Measurements from ENCODE around the gene OR1L1. TPM values are rescaled to one million over a fixed set of nuclear protein-coding genes. Genes with fewer than 3 reads are reported as not detected.

OR1L1 gene
- total RNA-seq, 1 experiment from 2014 or later, result not detected

DNA sequence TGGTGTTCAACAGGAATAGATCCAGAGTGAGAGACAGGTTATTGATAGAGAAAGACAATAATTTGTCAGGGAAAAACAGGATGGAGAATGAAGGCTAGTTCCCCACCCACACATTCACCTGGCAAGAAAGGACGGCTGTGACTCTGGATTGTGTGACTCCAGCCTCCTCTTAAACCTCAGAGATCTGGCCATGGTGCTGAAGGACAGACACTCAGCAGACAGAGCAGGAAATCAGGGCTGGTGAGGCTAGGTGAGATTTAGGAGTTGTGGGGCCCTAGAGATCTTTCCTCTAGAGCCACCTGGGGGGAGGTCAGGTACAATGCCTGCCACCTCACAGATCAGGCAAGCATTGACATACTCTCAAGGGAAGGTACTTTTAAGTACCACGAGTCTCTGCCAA lies 19.3 kb upstream of the OR1L1 start:
- no peaks in the 10 kb centered on the region for H3K79me2 ChIP-seq (ENCODE audit: low read depth)

DNA sequence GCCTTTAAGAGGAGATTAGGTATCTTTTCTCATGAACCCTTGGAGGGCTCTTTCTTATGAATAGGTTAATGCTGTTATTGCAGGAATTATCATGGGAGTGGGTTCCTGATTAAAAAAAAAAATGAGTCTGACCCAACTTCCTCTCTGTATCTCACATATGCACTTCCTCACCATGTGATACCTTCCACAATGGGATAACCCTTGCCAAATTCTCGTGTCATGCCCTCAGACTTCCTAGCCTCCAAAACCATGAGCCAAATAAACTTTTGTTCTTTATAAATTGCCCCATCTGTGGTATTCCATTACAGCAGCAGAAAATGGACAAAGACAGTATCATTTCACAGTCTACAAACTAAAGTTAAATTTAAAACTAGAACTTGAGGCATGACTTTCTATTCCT lies 5.1 kb upstream of the OR1L1 start:
- ChIA-PET POLR2A (ENCODE audit: unreplicated experiment) (no interaction called here), CTCF (no interaction called here)
- Histone ChIP-seq H4K20me1 (ENCODE audit: insufficient read depth) (no peaks in the 10 kb centered on the region), H3K9me2 (ENCODE audit: insufficient read depth) (no peaks in the 10 kb centered on the region), H2AFZ (no peak overlapping the region), H3K27ac (no peak overlapping the region), H3K4me3 (no peak overlapping the region), H3K36me3 (ENCODE audit: low read depth) (no peaks in the 10 kb centered on the region), H3K9me3 (ENCODE audit: insufficient read depth, low read depth) (no peaks in the 10 kb centered on the region), H3K79me2 (ENCODE audit: low read depth) (no peaks in the 10 kb centered on the region), H3K4me2 (no peak overlapping the region), H3K4me1 (replicated peaks; ENCODE audit: insufficient read depth) (no peaks in the 10 kb centered on the region), H3K27me3 (ENCODE audit: insufficient read depth, low read depth) (peaks cover 12% of the 10 kb centered on the region; the same call in 1 of the 2 replicates), H3F3A (ENCODE audit: insufficient read depth, low read depth) (no peaks in the 10 kb centered on the region)
- TF ChIP-seq EZH2 (IDR thresholded peaks at IDR 0.05; ENCODE audit: low read depth), result no peak
- TF ChIP-seq, protein P1, sequence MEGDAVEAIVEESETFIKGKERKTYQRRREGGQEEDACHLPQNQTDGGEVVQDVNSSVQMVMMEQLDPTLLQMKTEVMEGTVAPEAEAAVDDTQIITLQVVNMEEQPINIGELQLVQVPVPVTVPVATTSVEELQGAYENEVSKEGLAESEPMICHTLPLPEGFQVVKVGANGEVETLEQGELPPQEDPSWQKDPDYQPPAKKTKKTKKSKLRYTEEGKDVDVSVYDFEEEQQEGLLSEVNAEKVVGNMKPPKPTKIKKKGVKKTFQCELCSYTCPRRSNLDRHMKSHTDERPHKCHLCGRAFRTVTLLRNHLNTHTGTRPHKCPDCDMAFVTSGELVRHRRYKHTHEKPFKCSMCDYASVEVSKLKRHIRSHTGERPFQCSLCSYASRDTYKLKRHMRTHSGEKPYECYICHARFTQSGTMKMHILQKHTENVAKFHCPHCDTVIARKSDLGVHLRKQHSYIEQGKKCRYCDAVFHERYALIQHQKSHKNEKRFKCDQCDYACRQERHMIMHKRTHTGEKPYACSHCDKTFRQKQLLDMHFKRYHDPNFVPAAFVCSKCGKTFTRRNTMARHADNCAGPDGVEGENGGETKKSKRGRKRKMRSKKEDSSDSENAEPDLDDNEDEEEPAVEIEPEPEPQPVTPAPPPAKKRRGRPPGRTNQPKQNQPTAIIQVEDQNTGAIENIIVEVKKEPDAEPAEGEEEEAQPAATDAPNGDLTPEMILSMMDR (conservative IDR thresholded peaks at IDR 0.05), result no peak
- intact Hi-C loops (cut with micrococcal nuclease; ENCODE audit: unreplicated experiment), result no loop called here
- no peak for DNase-seq
- BruUV-seq (replicated peaks), result no TSS peak

More for the DNA sequence above, 19.3 kb upstream of the OR1L1 start:
- Histone ChIP-seq H3K4me2 (no peak overlapping the region), H3K4me3 (no peak overlapping the region), H3K27me3 (ENCODE audit: insufficient read depth, low read depth) (no peaks in the 10 kb centered on the region), H3K27ac (no peak overlapping the region), H3K36me3 (ENCODE audit: low read depth) (no peaks in the 10 kb centered on the region), H3F3A (ENCODE audit: insufficient read depth, low read depth) (no peaks in the 10 kb centered on the region), H3K4me1 (replicated peaks; ENCODE audit: insufficient read depth) (no peaks in the 10 kb centered on the region), H3K9me3 (ENCODE audit: insufficient read depth, low read depth) (no peaks in the 10 kb centered on the region), H4K20me1 (ENCODE audit: insufficient read depth) (no peaks in the 10 kb centered on the region), H3K9me2 (ENCODE audit: insufficient read depth) (no peaks in the 10 kb centered on the region), H2AFZ (no peak overlapping the region)
- BruUV-seq (replicated peaks), result no TSS peak
- no peak for TF ChIP-seq EZH2 (IDR thresholded peaks at IDR 0.05; ENCODE audit: low read depth)
- TF ChIP-seq, protein P1 (conservative IDR thresholded peaks at IDR 0.05), result no peak
- intact Hi-C loops (cut with micrococcal nuclease; ENCODE audit: unreplicated experiment), result no loop called here
- ChIA-PET CTCF (no interaction called here), POLR2A (ENCODE audit: unreplicated experiment) (no interaction called here)
- no peak for DNase-seq

DNA sequence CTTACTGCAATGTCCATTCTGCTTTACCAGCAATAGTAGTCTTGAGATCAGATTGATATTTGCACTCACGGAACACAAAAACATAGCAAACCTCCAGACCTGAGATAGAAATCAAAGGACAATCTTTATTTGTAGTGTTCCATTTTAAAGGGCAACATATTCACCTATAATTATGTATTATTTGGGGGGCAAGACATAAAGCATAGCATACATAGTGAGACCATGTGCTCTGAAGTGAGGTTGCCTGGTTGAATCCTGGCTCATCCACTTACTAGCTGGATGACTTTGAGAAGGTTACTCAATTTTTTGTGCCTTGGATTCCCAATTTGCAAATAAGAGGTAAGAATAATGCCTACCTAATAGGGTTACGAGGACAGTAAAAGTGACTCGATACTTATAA lies 4.0 kb upstream of the OR1L1 start, which contains the start of gene OR1B1:
TSS of gene OR1B1 (minus strand) at position 101 of the 400 bp plus-strand sequence.
- intact Hi-C loops (cut with micrococcal nuclease; ENCODE audit: unreplicated experiment), result no loop called here
- H3K79me2 ChIP-seq (ENCODE audit: low read depth), result no peaks in the 10 kb centered on the region
- ChIA-PET CTCF (no interaction called here), POLR2A (ENCODE audit: unreplicated experiment) (interaction anchor here (0.7 kb wide), 1 partner anchor 1640 kb away, joined by 4 read pairs; no protein-coding TSS in a partner anchor)
- no peak within 1 kb of the TSS for H3K27ac ChIP-seq
- TF ChIP-seq, protein P1 (conservative IDR thresholded peaks at IDR 0.05), result no peak
- no peak for TF ChIP-seq EZH2 (IDR thresholded peaks at IDR 0.05; ENCODE audit: low read depth)
- no peaks in the 10 kb centered on the region for H3K36me3 ChIP-seq (ENCODE audit: low read depth)
- no TSS peak for BruUV-seq (replicated peaks)
- H3K4me2 ChIP-seq, result no peak within 1 kb of the TSS
- peaks cover 12% of the 10 kb centered on the region; the same call in 1 of the 2 replicates for H3K27me3 ChIP-seq (ENCODE audit: insufficient read depth, low read depth)
- H3F3A ChIP-seq (ENCODE audit: insufficient read depth, low read depth), result no peaks in the 10 kb centered on the region
- DNase-seq, result no peak
- H3K4me3 ChIP-seq, result no peak within 1 kb of the TSS
- H4K20me1 ChIP-seq (ENCODE audit: insufficient read depth), result no peaks in the 10 kb centered on the region
- no peaks in the 10 kb centered on the region for H3K4me1 ChIP-seq (replicated peaks; ENCODE audit: insufficient read depth)
- no peak within 1 kb of the TSS for H2AFZ ChIP-seq
- no peaks in the 10 kb centered on the region for H3K9me2 ChIP-seq (ENCODE audit: insufficient read depth)
- H3K9me3 ChIP-seq (ENCODE audit: insufficient read depth, low read depth), result no peaks in the 10 kb centered on the region
